RKO (cell line): ENCODE data around the gene CHCHD5.
"Not testable (repeated sequence)": the region's sequence is repeated elsewhere in the genome, so short reads cannot be mapped to it uniquely, and the experiment has no call there.

Experiments used
- DNase-seq: peaks from one replicate; pipeline ENCODE4 v3.0.0-alpha.2; 2016; ENCODE audit warnings: low spot score

CHCHD5 gene, protein sequence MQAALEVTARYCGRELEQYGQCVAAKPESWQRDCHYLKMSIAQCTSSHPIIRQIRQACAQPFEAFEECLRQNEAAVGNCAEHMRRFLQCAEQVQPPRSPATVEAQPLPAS

DNA sequence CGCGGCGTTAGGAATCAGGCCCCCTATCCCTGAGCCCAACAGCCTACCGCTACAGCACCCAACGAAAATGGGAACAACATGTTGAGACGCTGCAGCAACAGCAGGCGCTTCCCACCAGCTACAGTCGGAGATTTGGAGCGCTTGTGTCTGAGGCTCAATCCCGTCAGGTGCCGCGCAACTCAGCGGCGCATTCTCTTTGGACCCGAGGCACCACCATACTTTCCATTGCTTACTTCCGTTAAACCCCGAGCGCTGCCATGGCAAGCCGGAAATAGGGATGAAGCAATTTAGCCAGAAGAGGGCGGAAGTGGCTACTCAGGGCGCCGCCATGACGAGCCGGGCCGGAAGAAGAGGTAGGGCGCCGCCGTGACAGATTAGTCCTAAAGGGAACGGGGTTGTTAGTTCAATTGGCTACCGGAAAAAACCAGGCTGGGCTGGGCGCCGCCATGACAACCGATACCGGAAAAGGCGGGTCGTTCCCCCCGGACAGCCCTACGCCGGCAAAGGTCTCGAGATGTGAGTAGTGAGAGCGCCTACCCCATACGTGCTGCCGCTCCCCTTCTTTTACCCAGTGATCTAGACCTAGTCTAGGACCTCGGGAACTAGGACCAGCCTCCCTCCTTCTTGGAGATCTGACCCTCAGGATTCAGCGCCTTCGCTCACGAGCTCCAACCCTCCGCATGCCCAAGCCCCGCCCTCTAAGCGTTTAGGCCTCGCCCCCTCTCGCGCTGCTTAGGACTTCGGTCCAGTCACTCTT lies at the start of gene CHCHD5:
TSS of gene CHCHD5 (plus strand) at position 476 of the 757 bp plus-strand sequence. CDS start at position 515, 39 bp downstream.
- DNase-seq = peak; percentile 86

DNA sequence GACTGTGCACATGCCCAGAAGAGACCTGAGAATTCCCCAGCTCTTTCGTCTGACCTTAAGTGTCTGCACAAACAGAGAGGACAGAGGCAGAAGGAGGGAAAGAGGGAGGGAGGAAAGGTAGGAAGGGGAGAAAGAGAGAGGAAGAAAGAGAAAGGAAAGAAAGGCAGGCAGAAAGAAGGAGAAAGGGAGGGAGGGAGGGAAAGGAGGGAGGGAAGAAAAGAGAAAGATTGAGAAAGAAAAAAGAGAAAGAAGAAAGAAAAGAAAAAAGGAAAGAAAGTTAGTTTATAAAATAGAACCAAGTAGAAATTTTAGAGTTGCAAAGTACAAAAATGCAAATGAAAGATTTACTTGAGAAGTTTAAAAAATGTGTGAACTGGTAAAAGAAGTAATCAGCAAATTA lies 49.6 kb upstream of the CHCHD5 start:
- DNase-seq = no peak

DNA sequence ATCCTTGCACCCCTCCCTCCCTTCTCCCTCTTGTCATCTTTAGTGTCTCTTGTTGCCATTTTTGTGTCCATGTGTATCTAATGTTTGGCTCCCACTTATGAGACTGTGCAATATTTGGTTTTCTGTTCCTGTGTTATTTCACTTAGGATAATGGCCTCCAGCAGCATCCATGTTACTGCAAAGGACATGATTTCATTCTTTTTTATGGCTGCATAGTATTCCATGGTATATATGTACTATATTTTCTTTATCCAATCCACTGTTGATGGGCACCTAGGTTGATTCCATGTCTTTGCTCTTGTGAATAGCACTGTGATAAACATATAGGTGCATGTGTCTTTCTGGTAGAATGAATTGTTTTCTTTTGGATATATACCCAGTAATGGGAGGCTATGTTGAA lies 47.7 kb upstream of the CHCHD5 start:
- DNase-seq = not testable (repeated sequence)

DNA sequence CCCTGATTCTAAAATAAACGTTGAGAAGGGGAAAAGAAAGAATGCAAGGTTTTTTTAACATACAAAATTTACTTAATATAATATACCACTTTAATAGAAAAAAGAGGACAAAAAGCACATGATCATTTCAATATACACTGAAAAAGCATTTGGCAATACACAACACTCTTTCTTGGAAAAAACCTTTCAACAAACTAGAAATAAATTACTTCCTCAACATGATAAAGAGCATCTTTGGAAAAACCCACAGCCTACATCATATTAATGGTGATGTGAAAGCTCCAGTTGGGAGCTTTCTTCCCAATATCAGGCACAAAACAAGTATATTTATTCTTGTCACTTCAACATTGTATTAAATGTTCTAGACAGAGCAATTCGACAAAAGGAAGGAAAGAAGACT lies 45.1 kb upstream of the CHCHD5 start:
- DNase-seq = no peak

DNA sequence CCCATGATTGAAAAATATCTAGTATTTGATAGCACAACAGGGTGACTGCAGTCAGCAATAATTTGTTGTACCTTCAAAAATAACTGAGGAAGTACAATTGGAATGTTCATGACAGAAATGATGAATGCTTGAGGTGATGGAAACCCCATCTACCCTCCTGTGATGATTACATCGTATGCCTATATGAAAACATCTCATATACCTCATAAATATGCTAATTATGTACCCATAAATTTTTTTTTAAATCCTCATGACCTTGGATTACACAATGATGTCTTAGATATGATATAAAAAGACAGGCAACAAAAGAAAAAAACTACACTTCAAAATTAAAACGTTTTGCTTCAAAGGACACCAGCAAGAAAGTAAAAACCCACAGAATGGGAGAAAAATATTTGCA lies 43.5 kb upstream of the CHCHD5 start:
- DNase-seq = peak; percentile 33

DNA sequence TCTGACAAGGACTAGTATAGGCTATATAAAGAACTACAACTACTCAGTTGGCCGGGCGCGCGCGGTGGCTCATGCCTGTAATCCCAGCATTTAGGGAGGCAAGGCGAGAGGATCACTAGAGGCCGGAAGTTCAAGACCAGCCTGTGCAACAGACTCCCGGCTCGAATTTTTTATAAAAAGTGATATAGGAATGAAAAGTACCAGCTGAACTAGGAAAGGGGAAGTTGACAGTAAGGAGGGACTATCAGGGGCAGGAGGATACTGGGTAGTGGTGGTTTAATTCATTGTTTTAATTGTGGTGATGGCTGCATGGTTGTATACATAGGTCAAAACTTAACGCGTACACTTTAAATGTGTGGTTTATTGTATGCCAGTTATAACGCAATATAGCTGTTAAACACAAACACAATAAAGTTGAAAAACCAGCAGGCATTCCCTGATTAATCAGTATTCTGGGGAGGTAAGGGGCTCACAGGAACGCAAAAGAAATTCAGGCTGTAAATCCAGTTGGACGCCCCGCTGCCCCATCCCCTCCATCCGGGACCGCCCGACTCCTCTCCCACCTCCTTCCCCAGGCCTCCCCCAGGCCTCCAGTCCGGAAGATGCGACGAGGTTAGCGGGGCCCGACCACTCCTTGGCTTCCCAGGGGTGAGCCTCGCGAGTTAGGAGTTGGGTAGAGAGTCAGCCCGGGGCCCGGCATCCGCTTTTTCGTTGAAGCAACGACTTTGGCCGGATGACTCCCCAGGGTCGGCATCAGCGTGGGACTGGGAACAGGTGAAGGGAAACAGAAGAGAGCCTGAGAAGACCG lies 42.9 kb upstream of the CHCHD5 start:
- DNase-seq = peak; percentile 81

DNA sequence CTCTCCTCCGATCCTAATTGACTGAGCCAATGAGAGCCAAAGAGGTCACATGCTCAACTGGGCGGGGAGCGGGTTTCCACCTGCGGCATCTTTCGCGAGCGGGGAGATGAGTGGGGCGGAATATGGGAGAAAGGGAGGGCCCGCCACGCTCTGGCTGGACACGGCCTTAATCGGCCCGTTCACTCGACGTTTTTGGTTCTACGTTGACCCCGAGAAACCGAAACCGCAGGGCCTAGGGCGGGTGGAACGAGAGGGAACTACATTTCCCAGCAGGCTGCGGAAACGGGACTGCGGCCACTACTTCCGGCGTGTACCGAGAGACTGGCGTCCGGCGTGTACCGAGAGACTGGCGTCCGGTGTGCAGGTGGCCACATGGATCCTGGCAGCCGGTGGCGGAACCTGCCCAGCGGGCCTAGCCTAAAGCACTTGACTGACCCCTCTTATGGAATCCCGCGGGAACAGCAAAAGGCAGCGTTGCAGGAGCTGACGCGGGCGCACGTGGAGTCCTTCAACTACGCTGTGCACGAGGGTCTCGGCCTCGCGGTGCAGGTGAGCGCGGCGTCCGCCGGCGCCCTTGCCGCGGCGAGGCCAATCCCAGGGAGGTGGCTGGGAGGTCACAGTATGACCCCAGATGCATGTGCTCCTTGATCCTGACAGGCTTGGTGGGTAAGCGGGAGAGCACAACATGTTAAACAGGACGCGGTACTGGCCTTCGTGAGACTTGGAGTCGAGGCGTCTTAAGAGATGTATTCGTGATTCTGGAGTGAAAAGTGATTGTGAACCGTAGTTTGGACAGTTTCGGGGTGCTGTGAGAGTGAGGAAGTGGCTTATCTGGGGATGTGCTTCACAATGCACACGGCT lies 42.1 kb upstream of the CHCHD5 start, which contains the start of gene POLR1B:
TSS of gene POLR1B (plus strand) at position 343 of the 861 bp plus-strand sequence. CDS start at position 373, 30 bp downstream.
- peak; percentile 92 for DNase-seq

DNA sequence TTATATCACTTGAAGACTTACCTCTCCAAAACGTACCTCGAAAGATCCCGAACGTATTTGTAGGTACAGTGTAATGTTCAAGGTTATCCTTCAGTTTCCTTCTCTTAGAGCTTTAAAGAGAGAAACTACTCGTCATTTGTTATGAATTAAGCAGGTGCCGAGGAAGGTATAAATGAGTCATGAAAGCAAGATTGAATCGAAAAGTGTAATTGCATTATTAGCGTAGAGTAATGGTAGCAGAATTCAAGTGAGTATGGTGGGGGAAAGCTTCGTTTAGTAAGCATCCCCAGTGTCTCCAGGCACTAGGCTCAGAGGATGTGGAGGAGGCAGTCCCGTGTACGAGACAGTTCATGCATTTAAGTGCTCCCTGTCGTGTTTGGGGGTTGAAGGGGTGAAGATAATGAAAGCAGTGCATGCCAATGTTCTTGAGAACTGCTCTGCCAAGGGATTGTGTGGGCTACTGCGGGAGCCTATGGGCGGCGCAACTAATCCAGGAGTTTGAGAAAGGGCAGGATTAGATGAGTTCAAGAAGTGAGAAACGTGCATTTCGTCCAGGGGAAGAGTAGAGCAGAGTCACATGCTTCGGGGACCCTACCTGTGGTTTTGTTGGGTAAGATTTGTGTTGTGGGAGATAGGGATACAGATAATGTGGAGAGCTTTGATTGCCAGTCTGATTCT lies 41.3 kb upstream of the CHCHD5 start:
- peak; percentile 68 for DNase-seq

DNA sequence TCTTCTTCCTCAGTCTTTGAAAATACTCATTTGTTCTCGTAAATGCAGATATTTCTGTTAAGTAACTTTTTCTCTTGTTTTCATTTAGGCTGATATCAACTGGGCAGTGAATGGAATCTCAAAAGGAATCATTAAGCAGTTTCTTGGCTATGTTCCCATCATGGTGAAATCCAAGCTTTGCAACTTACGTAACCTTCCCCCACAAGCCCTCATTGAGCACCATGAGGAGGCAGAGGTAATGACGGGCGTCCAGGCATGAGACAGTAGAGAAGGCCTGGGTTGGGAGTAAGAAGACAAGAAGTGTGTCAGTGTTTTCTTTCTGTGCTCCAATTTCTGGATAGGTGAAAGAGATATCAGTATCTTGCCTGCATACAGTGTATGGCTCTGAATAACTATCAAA lies 37.1 kb upstream of the CHCHD5 start:
- DNase-seq = no peak

DNA sequence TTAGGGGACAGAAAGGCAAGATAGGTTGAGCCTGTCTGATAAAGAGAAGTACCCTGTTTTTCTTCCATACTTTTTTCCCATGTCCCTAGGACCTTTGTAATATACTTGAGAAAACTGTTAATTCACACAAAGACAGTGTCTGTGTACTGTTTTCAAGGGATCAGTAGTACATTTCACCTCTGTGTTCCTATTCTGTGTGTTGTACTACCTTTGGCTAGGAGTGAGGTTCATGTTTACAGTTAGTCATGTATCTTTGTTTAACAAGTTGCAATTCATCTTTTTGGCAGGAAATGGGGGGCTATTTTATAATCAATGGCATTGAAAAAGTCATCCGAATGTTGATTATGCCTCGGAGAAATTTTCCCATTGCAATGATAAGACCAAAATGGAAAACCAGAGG lies 35.4 kb upstream of the CHCHD5 start:
- no peak for DNase-seq

DNA sequence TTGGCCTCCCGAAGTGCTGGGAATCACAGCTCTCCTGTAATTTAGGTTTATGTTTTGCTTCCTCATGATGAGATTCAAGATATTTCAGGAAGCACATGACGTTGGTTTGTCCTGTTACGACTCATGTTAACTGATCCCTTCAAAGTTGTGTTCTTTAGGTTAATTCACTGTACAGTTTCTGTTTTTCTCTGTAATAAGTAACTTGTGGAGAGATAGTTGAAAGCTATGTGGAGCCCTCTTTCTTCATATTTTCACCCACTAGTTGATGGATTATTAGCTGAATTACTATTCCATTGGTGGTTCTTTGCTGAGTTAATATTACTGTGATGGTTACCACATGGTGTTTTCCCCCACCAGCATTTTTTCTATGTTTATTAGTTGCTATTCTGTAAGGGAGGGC lies 18.3 kb upstream of the CHCHD5 start:
- DNase-seq = no peak

DNA sequence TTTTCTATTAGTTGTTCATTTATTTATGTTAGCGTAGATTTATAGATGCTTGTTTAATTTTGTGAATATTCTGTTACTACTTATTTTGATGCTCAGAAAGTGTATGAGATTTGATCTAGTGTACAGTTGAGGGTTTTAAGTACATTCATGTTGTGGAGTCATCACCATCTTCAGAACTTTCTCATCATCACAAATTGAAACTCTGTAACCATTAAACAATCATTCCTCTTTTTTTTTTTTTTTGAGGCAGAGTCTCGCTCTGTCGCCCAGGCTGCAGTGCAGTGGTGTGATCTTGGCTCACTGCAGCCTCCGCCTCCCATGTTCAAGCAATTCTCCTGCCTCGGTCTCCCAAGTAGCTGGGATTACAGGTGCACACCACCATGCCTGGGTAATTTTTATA lies 17.9 kb upstream of the CHCHD5 start:
- DNase-seq = not testable (repeated sequence)

DNA sequence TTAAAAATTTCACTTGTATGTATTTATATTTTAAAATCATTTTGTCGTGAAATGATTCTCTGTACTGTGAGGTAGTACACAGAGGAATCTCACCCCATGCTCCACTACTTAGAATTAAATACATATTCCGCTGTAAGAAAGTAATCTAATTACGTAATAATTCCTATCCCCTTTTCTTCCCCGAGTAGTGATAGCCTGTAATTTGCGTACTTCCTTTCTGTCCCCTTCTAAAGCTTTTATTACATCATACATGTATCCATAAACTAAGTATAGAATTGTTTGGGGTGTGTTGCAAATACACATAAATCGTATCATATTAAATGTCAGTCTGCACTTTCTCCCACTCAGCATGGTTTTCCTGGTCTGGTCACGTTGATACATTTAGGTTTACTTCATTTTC lies 12.4 kb upstream of the CHCHD5 start:
- no peak for DNase-seq

DNA sequence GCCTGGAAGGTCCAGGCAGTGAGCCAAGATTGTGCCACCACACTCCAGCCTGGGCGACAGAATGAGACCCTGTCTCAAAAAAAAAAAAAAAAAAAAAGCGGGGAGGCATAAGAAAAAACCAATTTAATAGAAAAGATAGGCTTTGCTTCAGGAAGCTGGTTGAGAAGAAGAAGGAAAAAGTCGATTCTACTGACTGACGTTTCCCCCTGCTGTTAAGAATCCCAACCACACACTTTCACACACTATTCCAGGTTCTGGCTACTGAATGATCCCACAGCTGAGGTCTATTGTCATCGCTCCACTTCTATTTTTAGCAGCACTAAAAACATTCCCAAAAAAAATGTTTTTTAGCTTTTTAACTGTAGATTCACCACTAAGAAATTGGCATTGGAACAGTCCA lies 6.7 kb upstream of the CHCHD5 start:
- DNase-seq = peak; percentile 25

DNA sequence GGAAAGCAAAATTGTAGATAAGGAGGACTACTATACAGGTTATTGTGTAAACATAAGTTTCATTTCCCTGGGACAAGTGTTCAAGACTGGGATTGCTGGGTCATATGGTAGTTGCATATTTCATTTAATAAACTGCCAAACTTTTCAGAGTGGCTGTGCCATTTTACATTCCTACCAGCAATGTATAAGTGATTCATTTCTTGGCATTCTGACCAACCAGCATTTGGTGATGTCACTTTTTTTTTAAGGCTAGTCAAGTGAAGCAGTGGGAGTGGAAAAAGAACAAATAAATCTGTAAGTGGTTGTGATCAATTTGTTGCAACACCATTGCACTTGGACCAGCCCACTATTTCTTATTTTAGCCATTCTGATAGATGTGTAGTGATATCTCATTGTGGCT lies 5.2 kb upstream of the CHCHD5 start:
- peak; percentile 87 for DNase-seq

DNA sequence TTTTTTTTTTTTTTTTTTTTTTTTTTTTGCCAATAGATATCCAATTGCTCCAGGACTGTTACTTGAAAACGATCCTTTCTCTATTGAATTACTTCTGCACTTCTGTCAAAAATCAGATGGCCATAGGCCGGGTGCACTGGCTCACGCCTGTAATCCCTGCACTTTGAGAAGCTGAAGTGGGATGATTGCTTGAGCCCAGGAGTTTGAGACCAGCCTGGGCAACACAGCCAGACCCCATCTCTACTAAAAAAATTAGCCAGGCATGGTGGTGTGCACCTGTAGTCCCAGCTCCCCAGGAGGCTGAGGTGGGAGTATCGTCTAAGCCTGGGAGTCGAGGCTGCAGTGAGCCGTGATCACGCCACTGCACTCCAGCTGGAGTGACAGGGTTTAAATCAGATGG lies 4.3 kb upstream of the CHCHD5 start:
- no peak for DNase-seq

DNA sequence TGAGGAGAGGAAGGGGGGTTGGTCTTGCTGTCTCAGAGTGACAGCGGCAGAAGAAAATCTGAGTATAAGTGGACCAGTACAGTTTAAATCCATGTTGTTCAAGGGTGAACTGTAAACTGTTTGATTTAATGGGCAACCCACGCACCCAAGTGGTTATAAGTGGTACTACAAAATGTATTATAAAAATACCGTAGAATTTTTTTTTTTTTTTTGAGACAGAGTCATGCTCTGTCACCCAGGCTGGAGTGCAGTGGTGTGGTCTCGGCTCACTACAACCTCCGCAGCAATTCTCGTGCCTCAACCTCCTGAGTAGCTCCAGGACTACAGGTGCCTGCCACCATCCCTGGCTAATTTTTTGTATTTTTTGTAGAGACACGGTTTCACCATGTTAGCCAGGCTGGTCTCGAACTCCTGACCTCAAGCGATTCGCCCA lies 2.1 kb upstream of the CHCHD5 start:
- DNase-seq = peak; percentile 86

DNA sequence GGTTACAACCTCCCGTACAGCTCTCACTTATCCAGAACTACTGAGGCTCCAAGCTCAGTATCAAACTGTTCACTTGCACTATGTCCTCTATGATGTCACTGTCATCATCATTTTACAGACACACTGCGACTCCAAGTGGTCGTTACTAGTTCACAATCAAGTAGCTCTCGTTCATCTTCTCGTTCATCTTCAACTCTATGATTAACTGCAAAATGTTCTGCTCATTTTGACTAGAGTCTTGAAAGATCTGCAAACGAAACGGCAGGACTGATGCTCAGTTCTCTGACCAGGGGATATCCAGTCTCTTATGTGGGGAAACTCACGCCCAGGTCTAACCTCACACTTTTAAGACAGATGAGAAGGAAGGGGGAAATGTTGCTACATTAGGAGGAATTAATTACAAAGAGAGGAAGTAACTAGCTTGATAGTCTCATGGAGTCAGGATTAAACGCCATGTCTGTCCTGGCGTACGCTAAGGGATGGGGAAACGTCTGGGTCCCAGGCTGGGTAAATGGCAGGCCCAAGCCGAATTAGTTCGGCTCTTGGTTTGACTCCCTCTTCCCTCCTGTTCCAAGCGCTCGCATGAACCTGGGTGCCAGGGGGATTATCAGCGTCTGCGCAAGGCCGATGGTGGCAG lies 794 bp upstream of the CHCHD5 start:
- DNase-seq = no peak

DNA sequence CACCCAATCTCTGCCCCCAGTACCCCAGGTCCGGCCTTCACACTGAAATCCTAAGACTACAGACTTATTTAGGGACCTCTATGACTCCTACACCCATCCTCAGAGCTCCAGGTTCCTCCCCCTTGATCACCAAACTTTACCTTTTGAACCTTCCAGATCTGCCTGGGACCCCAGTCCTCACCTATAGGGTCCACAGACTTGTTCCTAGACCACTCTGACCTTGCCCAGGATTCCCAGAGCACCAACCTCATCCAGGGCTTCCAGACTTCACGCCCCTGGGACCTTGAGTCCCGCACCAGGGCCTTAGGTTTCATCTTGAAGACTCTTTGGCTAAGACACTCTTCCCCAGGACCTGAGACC lies 462 bp downstream of the CHCHD5 start:
- no peak for DNase-seq

DNA sequence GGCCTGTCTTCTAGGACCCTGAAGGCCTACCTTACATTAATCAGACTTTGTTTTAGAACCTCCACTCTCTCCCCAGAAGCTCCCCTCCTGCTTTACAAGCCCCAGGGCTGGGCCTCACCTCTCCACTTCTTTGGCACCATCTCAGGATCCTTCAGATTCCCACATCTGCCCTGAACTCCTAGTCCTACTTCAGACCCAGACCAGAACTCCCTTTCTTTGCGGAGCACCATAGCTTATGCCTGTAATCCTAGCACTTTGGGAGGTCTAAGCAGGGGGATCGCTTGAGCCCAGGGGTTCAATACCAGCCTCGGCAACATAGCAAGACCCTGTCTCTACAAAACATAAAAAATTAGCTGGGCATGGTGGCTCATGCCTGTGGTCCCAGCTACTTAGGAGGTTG lies 991 bp downstream of the CHCHD5 start:
- DNase-seq = no peak

DNA sequence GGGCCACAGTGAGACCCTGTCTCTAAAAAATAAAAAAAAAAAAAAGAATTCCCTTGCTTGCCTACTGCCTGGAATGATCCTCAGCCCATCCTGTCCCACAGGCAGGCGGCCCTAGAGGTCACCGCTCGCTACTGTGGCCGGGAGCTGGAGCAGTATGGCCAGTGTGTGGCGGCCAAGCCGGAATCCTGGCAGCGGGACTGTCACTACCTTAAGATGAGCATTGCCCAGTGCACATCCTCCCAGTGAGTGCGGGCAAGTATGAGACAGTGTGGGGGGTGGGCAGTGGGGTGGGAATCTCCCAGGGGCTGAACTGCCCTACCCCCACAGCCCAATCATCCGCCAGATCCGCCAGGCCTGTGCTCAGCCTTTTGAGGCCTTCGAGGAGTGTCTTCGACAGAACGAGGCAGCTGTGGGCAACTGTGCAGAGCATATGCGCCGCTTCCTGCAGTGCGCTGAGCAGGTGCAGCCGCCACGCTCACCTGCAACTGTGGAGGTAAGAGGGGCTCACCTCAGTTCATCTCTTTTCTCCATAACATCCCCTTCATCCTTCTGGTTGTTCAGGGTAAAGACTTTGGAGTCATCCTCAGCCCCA lies 1.6 kb downstream of the CHCHD5 start:
- no peak for DNase-seq
